Progenitor cell of endocrine pancreas (in vitro differentiated cells): Measurements from ENCODE around the gene ILDR1. TPM values are rescaled to one million over a fixed set of nuclear protein-coding genes. Genes with fewer than 3 reads are reported as not detected.

Experiments used
- DNase-seq: peaks from one replicate; pipeline ENCODE4 v3.0.0; 2021; ENCODE audit warnings: low spot score; ENCODE audit not compliant: unreplicated experiment
- H3K27ac Mint-ChIP-seq: 2 replicates; pipeline ENCODE4 v1.8.0; 2021; ENCODE audit warnings: mild to moderate bottlenecking, moderate library complexity, mixed read lengths
- H3K27me3 Mint-ChIP-seq: 2 replicates; pipeline ENCODE4 v1.8.0; 2021; ENCODE audit warnings: mixed read lengths
- H3K36me3 Mint-ChIP-seq: 2 replicates; pipeline ENCODE4 v1.8.0; 2022; ENCODE audit warnings: mixed read lengths; ENCODE audit not compliant: insufficient read depth
- H3K4me1 Mint-ChIP-seq: 2 replicates; pipeline ENCODE4 v1.8.0; 2021; ENCODE audit warnings: low read depth, mixed read lengths
- H3K4me3 Mint-ChIP-seq: 2 replicates; pipeline ENCODE4 v1.8.0; 2021; ENCODE audit warnings: low read depth, mild to moderate bottlenecking, moderate library complexity, mixed read lengths
- H3K9me3 Mint-ChIP-seq: 2 replicates; pipeline ENCODE4 v1.8.0; 2021; ENCODE audit warnings: low read depth, mixed read lengths
- CTCF ChIP-seq: fragments of 200-600 bp; sonication (generic); IDR thresholded peaks from one replicate; pipeline ENCODE4 v1.5.0; 2021; ENCODE audit warnings: antibody characterized with exemption, mild to moderate bottlenecking; ENCODE audit not compliant: unreplicated experiment
- total RNA-seq: library from RNA; stranded (reverse); gene quantifications from 2 replicates; pipeline ENCODE4 v1.2.1, GENCODE V29; 2021

ILDR1 gene
- total RNA-seq, 1 donor from 2014 or later, result 5.0 TPM

- Mint-ChIP-seq H3K9me3 (no peaks in the 10 kb centered on the region), H3K36me3 (peaks cover 13% of the 10 kb centered on the region), H3K4me3 (no peak overlapping the region), H3K27ac (no peak overlapping the region), H3K4me1 (peaks cover 4% of the 10 kb centered on the region), H3K27me3 (peaks cover 24% of the 10 kb centered on the region)
- peak; percentile 67 for TF ChIP-seq CTCF
- DNase-seq, result no peak
Measured at GRCh38 chr3:121995161-121996137, 26.6 kb downstream of the ILDR1 start.

GRCh38 chr3:121994551-121994950 lies 27.5 kb downstream of the ILDR1 start:
- H3K27me3 Mint-ChIP-seq, result peaks cover 24% of the 10 kb centered on the region
- H3K27ac Mint-ChIP-seq, result no peak overlapping the region
- peaks cover 9% of the 10 kb centered on the region for H3K4me1 Mint-ChIP-seq
- no peaks in the 10 kb centered on the region for H3K9me3 Mint-ChIP-seq
- no peak for TF ChIP-seq CTCF
- DNase-seq, result no peak
- peaks cover 13% of the 10 kb centered on the region for H3K36me3 Mint-ChIP-seq
- H3K4me3 Mint-ChIP-seq, result no peak overlapping the region

GRCh38 chr3:121992601-121993560 lies 29.2 kb downstream of the ILDR1 start:
- Mint-ChIP-seq H3K36me3 (peaks cover 10% of the 10 kb centered on the region), H3K27ac (no peak overlapping the region), H3K27me3 (peaks cover 21% of the 10 kb centered on the region), H3K9me3 (no peaks in the 10 kb centered on the region), H3K4me1 (peaks cover 7% of the 10 kb centered on the region), H3K4me3 (no peak overlapping the region)
- no peak for DNase-seq
- TF ChIP-seq CTCF, result no peak

GRCh38 chr3:121989943-121990342 lies 32.1 kb downstream of the ILDR1 start:
- Mint-ChIP-seq H3K4me1 (peaks cover 5% of the 10 kb centered on the region), H3K27ac (no peak overlapping the region)

More at GRCh38 chr3:121989943-121990342, 32.1 kb downstream of the ILDR1 start:
- H3K27me3 Mint-ChIP-seq, result peaks cover 10% of the 10 kb centered on the region
- peaks cover 4% of the 10 kb centered on the region for H3K9me3 Mint-ChIP-seq
- DNase-seq, result no peak
- H3K36me3 Mint-ChIP-seq, result peaks cover 8% of the 10 kb centered on the region
- no peak for TF ChIP-seq CTCF
- H3K4me3 Mint-ChIP-seq, result no peak overlapping the region
